RPMI8226 (cell line): ENCODE data around the gene DNPEP.
A peak's percentile ranks its signal among the peaks of the same experiment; 100 is the strongest.

Source experiments
- DNase-seq: peaks from one replicate; pipeline ENCODE4 v3.0.0-alpha.2; 2015

Gene DNPEP

GRCh38 chr2:219387306-219388120 is at the start of gene DNPEP:
DNPEP (minus strand) TSS chr2:219387912; CDS start chr2:219387794, 118 bp downstream.
- DNase-seq: peak; percentile 85

- no peak for DNase-seq
Measured at GRCh38 chr2:219437141-219437540, 49.4 kb upstream of the DNPEP start.

- no peak for DNase-seq
Measured at GRCh38 chr2:219436491-219436890, 48.8 kb upstream of the DNPEP start.

GRCh38 chr2:219435701-219436100 is 48.0 kb upstream of the DNPEP start:
- DNase-seq: no peak

- no peak for DNase-seq
Measured at GRCh38 chr2:219434718-219435525, 47.2 kb upstream of the DNPEP start, which contains the start of gene SPEG. SPEG (plus strand) TSS chr2:219434843; CDS start chr2:219434978, 135 bp downstream.

GRCh38 chr2:219434468-219434717 is 46.7 kb upstream of the DNPEP start:
- DNase-seq: no peak

- peak; percentile 44 for DNase-seq
Measured at GRCh38 chr2:219433666-219434467, 46.2 kb upstream of the DNPEP start.

- DNase-seq: peak; percentile 37
Measured at GRCh38 chr2:219430633-219431615, 43.2 kb upstream of the DNPEP start.

GRCh38 chr2:219429958-219430606 is 42.4 kb upstream of the DNPEP start:
- no peak for DNase-seq

- no peak for DNase-seq
Measured at GRCh38 chr2:219428469-219428868, 40.8 kb upstream of the DNPEP start.

GRCh38 chr2:219426534-219427136 is 38.9 kb upstream of the DNPEP start:
- DNase-seq: no peak

- no peak for DNase-seq
Measured at GRCh38 chr2:219426068-219426443, 38.3 kb upstream of the DNPEP start.

GRCh38 chr2:219425238-219426067 is 37.7 kb upstream of the DNPEP start:
- DNase-seq: no peak

GRCh38 chr2:219423652-219424377 is 36.1 kb upstream of the DNPEP start:
- DNase-seq: no peak

GRCh38 chr2:219422952-219423534 is 35.3 kb upstream of the DNPEP start:
- no peak for DNase-seq

GRCh38 chr2:219421323-219421722 is 33.6 kb upstream of the DNPEP start:
- no peak for DNase-seq

GRCh38 chr2:219420687-219421086 is 33.0 kb upstream of the DNPEP start:
- DNase-seq: no peak

- DNase-seq: no peak
Measured at GRCh38 chr2:219419331-219420197, 31.9 kb upstream of the DNPEP start.
